ENCODE data around the gene NDUFAF7. TPM values are rescaled to one million over a fixed set of nuclear protein-coding genes. Genes with fewer than 3 reads are reported as not detected.
"Not testable (repeated sequence)": the region's sequence is repeated elsewhere in the genome, so short reads cannot be mapped to it uniquely, and the experiment has no call there.

Gene NDUFAF7
- polyA plus RNA-seq, 4 donors: 9.0 to 15.7 (median 10.8) TPM

GRCh38 chr2:37281916-37282315, 50.5 kb downstream of the NDUFAF7 start:
- no peak overlapping the region for H3K27ac ChIP-seq (ENCODE audit: low read depth in 1 of 3, low read length in 2 of 3)
- no peak overlapping the region for H3K4me3 ChIP-seq (ENCODE audit: low read depth in 1 of 3, low read length in 3 of 3)
- H3K27me3 ChIP-seq (ENCODE audit: control insufficient read depth in 3 of 3, insufficient read depth in 3 of 3, low read length in 3 of 3): no peaks in the 10 kb centered on the region
- H3K9me3 ChIP-seq (ENCODE audit: control insufficient read depth in 2 of 2, insufficient read depth in 1 of 2, low read depth in 1 of 2, low read length in 1 of 2): no peaks in the 10 kb centered on the region
- WGBS, 3 donors: 88 to 93% (median 93%) methylated on average over 1 of the region's 1 CpG
- H3K36me3 ChIP-seq (ENCODE audit: control insufficient read depth in 3 of 3, insufficient read depth in 2 of 3, low read depth in 1 of 3, low read length in 3 of 3): peaks cover 3 to 9% (median 6%) of the 10 kb centered on the region in 3 donors
- no peaks in the 10 kb centered on the region for H3K4me1 ChIP-seq (ENCODE audit: control insufficient read depth in 3 of 3, insufficient read depth in 2 of 3, low read depth in 1 of 3, low read length in 2 of 3)
- DNase-seq: no peak
- FAIRE-seq: no peak

DNA sequence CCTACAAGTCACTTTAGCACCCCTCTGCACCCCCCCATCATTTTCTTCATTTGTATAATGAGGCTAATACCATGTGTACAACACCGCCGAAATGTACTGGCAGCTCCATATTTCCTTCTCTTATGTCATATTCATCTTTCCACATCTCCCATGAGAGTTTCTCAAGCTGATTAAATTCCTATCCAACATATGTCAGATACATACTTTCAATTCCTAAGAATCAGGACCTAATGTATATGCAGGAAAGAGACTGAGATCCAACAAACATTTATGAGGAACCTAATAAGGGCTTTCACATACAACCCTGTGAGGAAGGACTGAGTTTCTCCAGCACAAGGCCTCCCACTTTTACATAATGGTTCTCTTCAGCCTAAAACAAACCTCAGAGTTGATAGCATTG, 51.3 kb downstream of the NDUFAF7 start:
- no peak for FAIRE-seq
- DNase-seq: no peak
- no peak overlapping the region for H3K27ac ChIP-seq (ENCODE audit: low read depth in 1 of 3, low read length in 2 of 3)

DNA sequence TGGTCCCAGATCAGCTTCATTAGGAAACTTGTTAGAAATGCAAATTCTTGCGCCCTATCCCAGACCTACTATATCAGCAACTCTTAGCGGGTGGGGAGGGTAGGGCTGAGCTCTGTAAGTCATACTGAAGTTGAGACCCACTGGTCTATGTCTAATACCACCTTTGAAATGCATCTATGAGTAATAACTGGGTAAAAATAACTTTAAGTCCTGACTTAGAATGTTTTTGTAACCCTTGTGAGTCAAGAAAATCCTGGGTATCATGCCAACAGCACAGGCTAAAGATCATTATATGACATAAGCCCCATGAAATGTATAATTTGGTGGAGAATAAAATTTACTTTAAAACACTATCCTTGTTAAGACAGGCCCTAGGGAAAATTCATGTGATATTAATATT, 51.7 kb downstream of the NDUFAF7 start:
- H3K27me3 ChIP-seq (ENCODE audit: control insufficient read depth in 3 of 3, insufficient read depth in 3 of 3, low read length in 3 of 3): no peaks in the 10 kb centered on the region
- H3K4me1 ChIP-seq (ENCODE audit: control insufficient read depth in 3 of 3, insufficient read depth in 2 of 3, low read depth in 1 of 3, low read length in 2 of 3): no peaks in the 10 kb centered on the region
- H3K27ac ChIP-seq (ENCODE audit: low read depth in 1 of 3, low read length in 2 of 3): no peak overlapping the region
- FAIRE-seq (no peak), DNase-seq (no peak)
- H3K4me3 ChIP-seq (ENCODE audit: low read depth in 1 of 3, low read length in 3 of 3): no peak overlapping the region
- 94 to 98% (median 96%) methylated on average over 2 of the region's 2 CpGs for WGBS, 3 donors
- no peaks in the 10 kb centered on the region for H3K9me3 ChIP-seq (ENCODE audit: control insufficient read depth in 2 of 2, insufficient read depth in 1 of 2, low read depth in 1 of 2, low read length in 1 of 2)
- H3K36me3 ChIP-seq (ENCODE audit: control insufficient read depth in 3 of 3, insufficient read depth in 2 of 3, low read depth in 1 of 3, low read length in 3 of 3): peaks cover 3 to 9% (median 6%) of the 10 kb centered on the region in 3 donors

More for the DNA sequence above, 51.3 kb downstream of the NDUFAF7 start:
- no peaks in the 10 kb centered on the region for H3K9me3 ChIP-seq (ENCODE audit: control insufficient read depth in 2 of 2, insufficient read depth in 1 of 2, low read depth in 1 of 2, low read length in 1 of 2)
- H3K4me3 ChIP-seq (ENCODE audit: low read depth in 1 of 3, low read length in 3 of 3): no peak overlapping the region
- no peaks in the 10 kb centered on the region for H3K27me3 ChIP-seq (ENCODE audit: control insufficient read depth in 3 of 3, insufficient read depth in 3 of 3, low read length in 3 of 3)
- 90 to 96% (median 95%) methylated on average over 2 of the region's 2 CpGs for WGBS, 3 donors
- peaks cover 3 to 9% (median 6%) of the 10 kb centered on the region in 3 donors for H3K36me3 ChIP-seq (ENCODE audit: control insufficient read depth in 3 of 3, insufficient read depth in 2 of 3, low read depth in 1 of 3, low read length in 3 of 3)
- H3K4me1 ChIP-seq (ENCODE audit: control insufficient read depth in 3 of 3, insufficient read depth in 2 of 3, low read depth in 1 of 3, low read length in 2 of 3): no peaks in the 10 kb centered on the region

- DNase-seq (no peak), FAIRE-seq (no peak)
- Histone ChIP-seq H3K4me3 (ENCODE audit: low read depth in 1 of 3, low read length in 3 of 3) (no peak overlapping the region), H3K27me3 (ENCODE audit: control insufficient read depth in 3 of 3, insufficient read depth in 3 of 3, low read length in 3 of 3) (no peaks in the 10 kb centered on the region), H3K9me3 (ENCODE audit: control insufficient read depth in 2 of 2, insufficient read depth in 1 of 2, low read depth in 1 of 2, low read length in 1 of 2) (no peaks in the 10 kb centered on the region), H3K4me1 (ENCODE audit: control insufficient read depth in 3 of 3, insufficient read depth in 2 of 3, low read depth in 1 of 3, low read length in 2 of 3) (no peaks in the 10 kb centered on the region), H3K27ac (ENCODE audit: low read depth in 1 of 3, low read length in 2 of 3) (no peak overlapping the region), H3K36me3 (ENCODE audit: control insufficient read depth in 3 of 3, insufficient read depth in 2 of 3, low read depth in 1 of 3, low read length in 3 of 3) (peaks cover 3 to 11% (median 6%) of the 10 kb centered on the region in 3 donors)
These were observed 52.9 kb downstream of the NDUFAF7 start for GRCh38 chr2:37284381-37284780.

GRCh38 chr2:37287966-37288365, 56.5 kb downstream of the NDUFAF7 start:
- no peak overlapping the region for H3K27ac ChIP-seq (ENCODE audit: low read depth in 1 of 3, low read length in 2 of 3)
- H3K36me3 ChIP-seq (ENCODE audit: control insufficient read depth in 3 of 3, insufficient read depth in 2 of 3, low read depth in 1 of 3, low read length in 3 of 3): peaks cover 4 to 12% (median 4%) of the 10 kb centered on the region in 3 donors
- H3K27me3 ChIP-seq (ENCODE audit: control insufficient read depth in 3 of 3, insufficient read depth in 3 of 3, low read length in 3 of 3): no peaks in the 10 kb centered on the region
- no peaks in the 10 kb centered on the region for H3K4me1 ChIP-seq (ENCODE audit: control insufficient read depth in 3 of 3, insufficient read depth in 2 of 3, low read depth in 1 of 3, low read length in 2 of 3)
- DNase-seq: peak; percentile 20 to 46
- FAIRE-seq: no peak
- WGBS, 3 donors: 91 to 99% (median 92%) methylated on average over 2 of the region's 2 CpGs
- no peaks in the 10 kb centered on the region for H3K9me3 ChIP-seq (ENCODE audit: control insufficient read depth in 2 of 2, insufficient read depth in 1 of 2, low read depth in 1 of 2, low read length in 1 of 2)
- no peak overlapping the region for H3K4me3 ChIP-seq (ENCODE audit: low read depth in 1 of 3, low read length in 3 of 3)

DNA sequence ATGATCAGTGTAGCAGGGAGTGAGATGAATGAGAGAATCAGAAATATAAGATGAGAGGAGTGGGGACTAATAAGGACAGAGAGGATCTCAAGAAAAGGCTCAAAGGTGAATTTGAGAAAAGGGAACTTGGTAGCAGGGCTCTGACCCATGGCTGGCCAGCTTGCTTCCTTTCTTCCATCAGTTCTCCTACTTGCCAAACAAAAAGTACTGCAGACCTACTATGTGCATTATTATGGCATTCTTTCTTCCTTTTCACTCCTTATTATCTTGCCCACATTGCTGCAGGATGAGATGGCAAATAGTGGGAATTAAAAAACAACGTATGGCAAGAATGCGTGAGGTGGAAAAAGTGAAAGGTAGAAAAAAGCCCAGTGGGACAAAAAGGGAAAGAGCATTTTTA, 60.2 kb downstream of the NDUFAF7 start:
- no peaks in the 10 kb centered on the region for H3K9me3 ChIP-seq (ENCODE audit: control insufficient read depth in 2 of 2, insufficient read depth in 1 of 2, low read depth in 1 of 2, low read length in 1 of 2)
- no peaks in the 10 kb centered on the region for H3K27me3 ChIP-seq (ENCODE audit: control insufficient read depth in 3 of 3, insufficient read depth in 3 of 3, low read length in 3 of 3)
- peaks cover 1 to 12% (median 2%) of the 10 kb centered on the region in 3 donors for H3K36me3 ChIP-seq (ENCODE audit: control insufficient read depth in 3 of 3, insufficient read depth in 2 of 3, low read depth in 1 of 3, low read length in 3 of 3)
- peaks cover 0 to 3% (median 0%) of the 10 kb centered on the region in 3 donors for H3K4me1 ChIP-seq (ENCODE audit: control insufficient read depth in 3 of 3, insufficient read depth in 2 of 3, low read depth in 1 of 3, low read length in 2 of 3)
- no peak overlapping the region for H3K27ac ChIP-seq (ENCODE audit: low read depth in 1 of 3, low read length in 2 of 3)
- FAIRE-seq: no peak
- H3K4me3 ChIP-seq (ENCODE audit: low read depth in 1 of 3, low read length in 3 of 3): no peak overlapping the region
- DNase-seq: no peak
- WGBS, 3 donors: 92 to 98% (median 97%) methylated on average over 2 of the region's 2 CpGs

- not testable (repeated sequence) for DNase-seq; H3K27ac ChIP-seq (ENCODE audit: low read depth in 1 of 3, low read length in 2 of 3); H3K4me3 ChIP-seq (ENCODE audit: low read depth in 1 of 3, low read length in 3 of 3); H3K36me3 ChIP-seq (ENCODE audit: control insufficient read depth in 3 of 3, insufficient read depth in 2 of 3, low read depth in 1 of 3, low read length in 3 of 3); H3K27me3 ChIP-seq (ENCODE audit: control insufficient read depth in 3 of 3, insufficient read depth in 3 of 3, low read length in 3 of 3); H3K9me3 ChIP-seq (ENCODE audit: control insufficient read depth in 2 of 2, insufficient read depth in 1 of 2, low read depth in 1 of 2, low read length in 1 of 2); FAIRE-seq; H3K4me1 ChIP-seq (ENCODE audit: control insufficient read depth in 3 of 3, insufficient read depth in 2 of 3, low read depth in 1 of 3, low read length in 2 of 3)
- 85 to 95% (median 92%) methylated on average over 2 of the region's 2 CpGs for WGBS, 3 donors
These were observed 63.4 kb downstream of the NDUFAF7 start for GRCh38 chr2:37294858-37295257.

GRCh38 chr2:37295469-37296073, 64.1 kb downstream of the NDUFAF7 start:
- FAIRE-seq: no peak

DNA sequence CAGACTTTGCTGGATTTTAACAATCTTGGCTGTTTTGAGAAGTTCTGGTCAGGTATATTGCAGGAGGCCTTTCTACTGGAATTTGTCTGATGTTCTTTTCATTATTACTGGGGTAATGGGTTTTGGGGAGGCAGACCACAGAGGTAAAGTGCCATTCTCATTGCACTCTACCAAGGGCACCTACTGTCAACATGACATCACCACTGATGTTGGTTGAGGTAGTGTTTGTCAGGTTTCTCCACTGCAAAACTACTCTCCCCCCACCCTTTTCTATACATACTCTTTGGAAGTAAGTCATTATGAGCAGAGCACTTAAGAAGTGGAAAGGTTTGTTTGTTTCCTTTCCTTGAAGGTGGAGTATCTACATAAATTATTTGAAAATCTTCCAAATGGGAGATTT, 66.2 kb downstream of the NDUFAF7 start:
- H3K27ac ChIP-seq (ENCODE audit: low read depth in 1 of 3, low read length in 2 of 3): no peak overlapping the region
- peaks cover 0 to under 1% of the 10 kb centered on the region in 2 donors for H3K9me3 ChIP-seq (ENCODE audit: control insufficient read depth in 2 of 2, insufficient read depth in 1 of 2, low read depth in 1 of 2, low read length in 1 of 2)
- H3K4me3 ChIP-seq (ENCODE audit: low read depth in 1 of 3, low read length in 3 of 3): no peak overlapping the region
- DNase-seq: no peak
- H3K36me3 ChIP-seq (ENCODE audit: control insufficient read depth in 3 of 3, insufficient read depth in 2 of 3, low read depth in 1 of 3, low read length in 3 of 3): peaks cover 0 to 5% (median 0%) of the 10 kb centered on the region in 3 donors
- no peaks in the 10 kb centered on the region for H3K27me3 ChIP-seq (ENCODE audit: control insufficient read depth in 3 of 3, insufficient read depth in 3 of 3, low read length in 3 of 3)
- no peak for FAIRE-seq
- H3K4me1 ChIP-seq (ENCODE audit: control insufficient read depth in 3 of 3, insufficient read depth in 2 of 3, low read depth in 1 of 3, low read length in 2 of 3): peaks cover 0 to 3% (median 0%) of the 10 kb centered on the region in 3 donors

More at GRCh38 chr2:37295469-37296073, 64.1 kb downstream of the NDUFAF7 start:
- Histone ChIP-seq H3K36me3 (ENCODE audit: control insufficient read depth in 3 of 3, insufficient read depth in 2 of 3, low read depth in 1 of 3, low read length in 3 of 3) (peaks cover 1 to 7% (median 2%) of the 10 kb centered on the region in 3 donors), H3K4me1 (ENCODE audit: control insufficient read depth in 3 of 3, insufficient read depth in 2 of 3, low read depth in 1 of 3, low read length in 2 of 3) (peaks cover 0 to 3% (median 0%) of the 10 kb centered on the region in 3 donors), H3K27ac (ENCODE audit: low read depth in 1 of 3, low read length in 2 of 3) (no peak overlapping the region), H3K9me3 (ENCODE audit: control insufficient read depth in 2 of 2, insufficient read depth in 1 of 2, low read depth in 1 of 2, low read length in 1 of 2) (no peaks in the 10 kb centered on the region), H3K27me3 (ENCODE audit: control insufficient read depth in 3 of 3, insufficient read depth in 3 of 3, low read length in 3 of 3) (no peaks in the 10 kb centered on the region), H3K4me3 (ENCODE audit: low read depth in 1 of 3, low read length in 3 of 3) (no peak overlapping the region)
- peak in 1 of 2 donors; percentile 25 for DNase-seq
- whole genome bisulfite sequencing, 3 donors: 21 to 62% (median 46%) methylated on average over 1 of the region's 1 CpG
